GM23248 (cell line): Measurements from ENCODE around the gene KANTR. TPM values are rescaled to one million over a fixed set of nuclear protein-coding genes. Genes with fewer than 3 reads are reported as not detected.

ENCODE experiments used
- DNase-seq: peaks from one replicate; pipeline ENCODE4 v3.0.0-alpha.2; 2015
- H2AFZ ChIP-seq: fragments of 200-600 bp; sonication (generic); 2 replicates; pipeline ENCODE4 v1.6.1; 2016; ENCODE audit warnings: antibody characterized with exemption
- H3F3A ChIP-seq: fragments of 200-600 bp; sonication (generic); 2 replicates; pipeline ENCODE4 v1.6.1; 2016; ENCODE audit warnings: mild to moderate bottlenecking, antibody characterized with exemption, mixed run types; ENCODE audit not compliant: insufficient read depth
- H3K27ac ChIP-seq: fragments of 200-600 bp; sonication (generic); 2 replicates; pipeline ENCODE4 v1.5.1; 2016; ENCODE audit warnings: mild to moderate bottlenecking
- H3K27me3 ChIP-seq: fragments of 200-600 bp; sonication (generic); replicated peaks from 2 replicates; pipeline ENCODE4 v1.6.1; 2016; ENCODE audit warnings: mild to moderate bottlenecking; ENCODE audit not compliant: insufficient read depth
- H3K36me3 ChIP-seq: fragments of 200-600 bp; sonication (generic); 2 replicates; pipeline ENCODE4 v1.6.1; 2016; ENCODE audit warnings: low read depth, mild to moderate bottlenecking
- H3K4me1 ChIP-seq: fragments of 200-600 bp; sonication (generic); 2 replicates; pipeline ENCODE4 v1.6.1; 2016; ENCODE audit warnings: mild to moderate bottlenecking; ENCODE audit not compliant: insufficient read depth
- H3K4me2 ChIP-seq: fragments of 200-600 bp; sonication (generic); one replicate; pipeline ENCODE4 v1.6.1; 2016; ENCODE audit warnings: mild to moderate bottlenecking; ENCODE audit not compliant: unreplicated experiment
- H3K4me3 ChIP-seq: fragments of 200-600 bp; sonication (generic); 2 replicates; pipeline ENCODE4 v1.5.1; 2016; ENCODE audit warnings: mild to moderate bottlenecking
- H3K79me2 ChIP-seq: fragments of 200-600 bp; sonication (generic); 2 replicates; pipeline ENCODE4 v1.6.1; 2016; ENCODE audit warnings: mild to moderate bottlenecking; ENCODE audit not compliant: insufficient read depth
- H3K9ac ChIP-seq: fragments of 200-600 bp; sonication (generic); 2 replicates; pipeline ENCODE4 v1.6.1; 2016; ENCODE audit warnings: mild to moderate bottlenecking
- H3K9me2 ChIP-seq: fragments of 200-600 bp; sonication (generic); 2 replicates; pipeline ENCODE4 v1.6.1; 2016; ENCODE audit warnings: mixed run types, mild to moderate bottlenecking, moderate library complexity; ENCODE audit not compliant: insufficient read depth
- H3K9me3 ChIP-seq: fragments of 200-600 bp; sonication (generic); one replicate; pipeline ENCODE4 v1.6.1; 2017; ENCODE audit warnings: low read depth
- H4K20me1 ChIP-seq: fragments of 200-600 bp; sonication (generic); 2 replicates; pipeline ENCODE4 v1.6.0; 2016; ENCODE audit not compliant: insufficient read depth
- EZH2 ChIP-seq: fragments of 200-600 bp; sonication (generic); IDR thresholded peaks from 2 replicates; pipeline ENCODE4 v1.6.1; 2018; ENCODE audit warnings: antibody characterized with exemption, mild to moderate bottlenecking; ENCODE audit not compliant: insufficient read depth, poor library complexity, severe bottlenecking
- EZH2phosphoT487 ChIP-seq: fragments of 200-600 bp; sonication (generic); IDR thresholded peaks from 2 replicates; pipeline ENCODE4 v1.6.1; 2018; ENCODE audit warnings: antibody characterized with exemption, moderate library complexity, mild to moderate bottlenecking, low read depth; ENCODE audit not compliant: insufficient read depth
- WGBS, 2 experiments: methylation state at CpG; one replicate each; pipeline ENCODE4 v1.1.6; 2015 to 2017; ENCODE audit warnings: low lambda C conversion rate in 2 of 2, low coverage in 1 of 2; ENCODE audit errors: missing lambda C conversion rate in 2 of 2; 5-methylcytosine and 5-hydroxymethylcytosine counted together
- in situ Hi-C: fragments of 300-500 bp; cut with MboI; formaldehyde crosslinking; loops from 2 replicates; pipeline ENCODE4 v1.15.0; 2020
- polyA plus RNA-seq: library from polyadenylated mRNA; unstranded; fragments of >200 nt; fragmentation: Nextera tagmentation; extraction: Ambion mirVana; gene quantifications from 2 replicates; pipeline ENCODE4 v1.2.1, GENCODE V29; 2016
- total RNA-seq: library from RNA; depleted of rRNA; stranded (reverse); fragments of >200 nt; shearing (Covaris generic); gene quantifications from 2 replicates; pipeline ENCODE4 v1.2.3, GENCODE V29; 2014; rRNA removed

Gene KANTR
- total RNA-seq, result 1.3 and 2.1 TPM in 2 replicates
- polyA plus RNA-seq, result 0.79 and 1.1 TPM in 2 replicates

- in situ Hi-C loops, result no loop called here
- H3K27me3 ChIP-seq, result no peaks in the 10 kb centered on the region
- H4K20me1 ChIP-seq, result no peaks in the 10 kb centered on the region
- peak; percentile 94 for DNase-seq
- H2AFZ ChIP-seq, result peak within 1 kb of the TSS; percentile 93
- peaks cover 7% of the 10 kb centered on the region for H3F3A ChIP-seq
- H3K9ac ChIP-seq, result peak within 1 kb of the TSS; percentile 85
- 1 to 2% methylated on average over 22 to 38 of the region's 67 CpGs for WGBS, 2 experiments
- TF ChIP-seq EZH2, result no peak
- no peak for TF ChIP-seq EZH2phosphoT487
- peaks cover 5% of the 10 kb centered on the region; the same call in 1 of the 2 replicates for H3K4me1 ChIP-seq
- H3K9me2 ChIP-seq, result no peaks in the 10 kb centered on the region
- peak within 1 kb of the TSS; percentile 84 for H3K4me2 ChIP-seq
- H3K36me3 ChIP-seq, result no peaks in the 10 kb centered on the region
- H3K27ac ChIP-seq, result peak within 1 kb of the TSS; percentile 87
- H3K79me2 ChIP-seq, result no peaks in the 10 kb centered on the region
- no peaks in the 10 kb centered on the region for H3K9me3 ChIP-seq
- H3K4me3 ChIP-seq, result peak within 1 kb of the TSS; percentile 89
Measured at GRCh38 chrX:53093748-53094581, at the start of gene KANTR. KANTR (plus strand) TSS chrX:53094142; CDS start chrX:53124273, 30,131 bp downstream.

DNA sequence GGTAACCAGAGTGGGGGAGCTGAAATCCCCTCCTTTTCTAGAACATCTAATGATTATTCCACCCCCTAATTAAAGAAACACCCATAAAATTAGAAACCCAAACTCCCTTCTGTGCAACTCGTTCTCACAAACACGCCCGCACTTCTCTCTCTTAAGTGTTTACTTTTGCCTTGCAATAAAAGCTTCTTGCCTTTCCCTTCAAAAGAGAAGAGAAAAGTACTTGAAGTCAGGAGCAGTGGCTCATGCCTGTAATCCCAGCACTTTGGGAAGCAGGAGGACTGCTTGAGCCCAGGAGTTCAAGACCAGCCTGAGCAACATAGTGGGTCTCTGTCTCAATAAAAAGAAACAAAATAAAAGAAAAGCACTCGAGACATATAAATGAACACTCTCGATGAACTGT lies 48.9 kb upstream of the KANTR start:
- H3K9me2 ChIP-seq, result no peaks in the 10 kb centered on the region
- WGBS, 2 experiments, result 98 to 100% methylated on average over 4 to 5 of the region's 5 CpGs

GRCh38 chrX:53047228-53047627 lies 46.7 kb upstream of the KANTR start:
- in situ Hi-C loops, result no loop called here

More for the DNA sequence above, 48.9 kb upstream of the KANTR start:
- H3K79me2 ChIP-seq, result peaks cover 14% of the 10 kb centered on the region
- no peak overlapping the region for H2AFZ ChIP-seq
- no peak overlapping the region for H3K4me3 ChIP-seq
- 0 out of 2 replicates have a peak, but pooled peaks cover 5% of the 10 kb centered on the region for H3F3A ChIP-seq
- no peak overlapping the region for H3K4me2 ChIP-seq
- H3K27ac ChIP-seq, result no peak overlapping the region
- H3K27me3 ChIP-seq, result no peaks in the 10 kb centered on the region
- H3K36me3 ChIP-seq, result no peaks in the 10 kb centered on the region
- no peaks in the 10 kb centered on the region for H3K9me3 ChIP-seq
- peaks cover 5% of the 10 kb centered on the region for H3K4me1 ChIP-seq
- no peak for DNase-seq
- no peaks in the 10 kb centered on the region for H4K20me1 ChIP-seq
- H3K9ac ChIP-seq, result no peak overlapping the region
- TF ChIP-seq EZH2, result no peak
- TF ChIP-seq EZH2phosphoT487, result no peak
- in situ Hi-C loops, result no loop called here

GRCh38 chrX:53048169-53049126 lies 45.5 kb upstream of the KANTR start, which contains the start of gene GPR173:
GPR173 (plus strand) TSS chrX:53048789; CDS start chrX:53076622, 27,833 bp downstream.
- Histone ChIP-seq H3F3A (0 out of 2 replicates have a peak, but pooled peaks cover 5% of the 10 kb centered on the region), H2AFZ (peak within 1 kb of the TSS; percentile 88), H4K20me1 (no peaks in the 10 kb centered on the region), H3K9me3 (no peaks in the 10 kb centered on the region), H3K27me3 (no peaks in the 10 kb centered on the region), H3K9me2 (no peaks in the 10 kb centered on the region), H3K4me3 (peak within 1 kb of the TSS; percentile 77), H3K27ac (peak within 1 kb of the TSS; percentile 51), H3K4me1 (peaks cover 5% of the 10 kb centered on the region), H3K4me2 (peak within 1 kb of the TSS; percentile 78), H3K36me3 (no peaks in the 10 kb centered on the region), H3K79me2 (peaks cover 49% of the 10 kb centered on the region), H3K9ac (peak within 1 kb of the TSS; percentile 83)
- TF ChIP-seq EZH2phosphoT487 (no peak), EZH2 (no peak)
- 0 to 2% methylated on average over 4 to 18 of the region's 38 CpGs for WGBS, 2 experiments
- in situ Hi-C loops, result no loop called here
- DNase-seq, result peak; percentile 64

More at GRCh38 chrX:53047228-53047627, 46.7 kb upstream of the KANTR start:
- Histone ChIP-seq H3K27ac (peak overlapping the region; percentile 51; the same call in 1 of the 2 replicates), H3K9ac (no peak overlapping the region), H3K9me3 (no peaks in the 10 kb centered on the region), H3K27me3 (no peaks in the 10 kb centered on the region), H2AFZ (peak overlapping the region; percentile 63), H3F3A (0 out of 2 replicates have a peak, but pooled peaks cover 5% of the 10 kb centered on the region), H3K4me3 (no peak overlapping the region), H3K36me3 (no peaks in the 10 kb centered on the region), H3K4me1 (peaks cover 5% of the 10 kb centered on the region), H3K9me2 (no peaks in the 10 kb centered on the region), H3K79me2 (peaks cover 36% of the 10 kb centered on the region), H4K20me1 (no peaks in the 10 kb centered on the region), H3K4me2 (no peak overlapping the region)
- no peak for TF ChIP-seq EZH2phosphoT487
- no peak for TF ChIP-seq EZH2
- 82% methylated on average over 6 of the region's 6 CpGs for WGBS, 2 experiments
- peak; percentile 51 for DNase-seq
